MCF 10A (cell line): Measurements from ENCODE around the gene FUOM. TPM values are rescaled to one million over a fixed set of nuclear protein-coding genes. Genes with fewer than 3 reads are reported as not detected.

Source experiments
- BruUV-seq: library from RNA; stranded (reverse); fragments of 400-500 nt; replicated peaks from 2 replicates; lab custom pipeline; 2021; lab: Mats Ljungman, UMichigan
- CTCF ChIA-PET: fragments of 300-600 bp; sonication (Branson Sonifier 250); formaldehyde crosslinking; extraction: SDS; loops from one replicate; lab custom pipeline; 2021; ENCODE audit warnings: antibody characterized with exemption, inconsistent platforms; lab: Yijun Ruan, JAX
- POLR2A ChIA-PET: fragments of 300-600, 350-650 bp; sonication (Branson Sonifier 250); formaldehyde crosslinking; extraction: SDS; loops from one replicate; lab custom pipeline; 2020; ENCODE audit warnings: antibody characterized with exemption, inconsistent platforms; lab: Yijun Ruan, JAX
- DNase-seq: peaks from one replicate; pipeline ENCODE4 v3.0.0-alpha.2; 2018; ENCODE audit not compliant: unreplicated experiment
- H3K27ac Mint-ChIP-seq: one replicate; pipeline ENCODE4 v1.8.0; 2022; ENCODE audit warnings: mild to moderate bottlenecking, low read depth, mixed read lengths; ENCODE audit not compliant: unreplicated experiment
- H3K27me3 Mint-ChIP-seq: one replicate; pipeline ENCODE4 v1.8.0; 2022; ENCODE audit warnings: mixed read lengths; ENCODE audit not compliant: insufficient read depth, unreplicated experiment
- H3K36me3 Mint-ChIP-seq: one replicate; pipeline ENCODE4 v1.8.0; 2022; ENCODE audit warnings: mild to moderate bottlenecking, moderate library complexity, mixed read lengths; ENCODE audit not compliant: insufficient read depth, unreplicated experiment
- H3K4me1 Mint-ChIP-seq: one replicate; pipeline ENCODE4 v1.8.0; 2022; ENCODE audit warnings: mixed read lengths; ENCODE audit not compliant: insufficient read depth, unreplicated experiment
- H3K4me3 Mint-ChIP-seq: one replicate; pipeline ENCODE4 v1.8.0; 2022; ENCODE audit warnings: mild to moderate bottlenecking, moderate library complexity, mixed read lengths; ENCODE audit not compliant: unreplicated experiment
- H3K9me3 Mint-ChIP-seq: one replicate; pipeline ENCODE4 v1.8.0; 2022; ENCODE audit warnings: mixed read lengths; ENCODE audit not compliant: unreplicated experiment
- intact Hi-C: fragments of 100-400 bp; cut with micrococcal nuclease; formaldehyde crosslinking; loops from 2 replicates; pipeline ENCODE4 v1.14.1; 2022
- total RNA-seq: library from RNA; stranded (reverse); gene quantifications from 2 replicates; pipeline ENCODE4 v1.2.3, GENCODE V29; 2022
- TF ChIP-seq, protein P1 (sequence below): fragments of 200-600 bp; IDR thresholded peaks from one replicate; pipeline ENCODE4 v1.8.0; 2022; ENCODE audit warnings: antibody characterized with exemption, mild to moderate bottlenecking; ENCODE audit not compliant: unreplicated experiment

FUOM gene
- total RNA-seq, 1 experiment from 2014 or later: 22.6 TPM

DNA sequence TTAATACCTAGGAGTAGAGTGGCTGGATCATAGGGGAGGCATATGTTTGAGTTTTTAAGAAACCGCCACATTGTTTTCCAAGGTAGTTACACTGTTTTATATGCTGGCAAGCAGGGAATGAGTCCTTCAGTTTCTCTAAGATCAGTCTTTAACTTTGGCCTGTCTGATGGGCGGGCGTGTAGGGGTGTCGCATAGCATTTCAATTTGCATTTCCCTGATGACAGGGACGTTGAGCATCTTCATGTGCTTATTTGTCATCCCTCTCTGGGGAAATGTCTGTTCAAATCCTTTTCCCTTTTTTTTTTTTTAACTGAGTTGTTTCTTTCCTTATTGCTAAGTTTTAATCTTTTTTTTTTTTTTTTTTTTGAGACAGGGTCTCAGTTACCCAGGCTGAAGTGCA, 46.0 kb upstream of the FUOM start:
- no peaks in the 10 kb centered on the region for H3K27me3 Mint-ChIP-seq
- H3K36me3 Mint-ChIP-seq: peaks cover 87% of the 10 kb centered on the region
- no TSS peak for BruUV-seq
- peaks cover 19% of the 10 kb centered on the region for H3K4me1 Mint-ChIP-seq
- POLR2A ChIA-PET: interaction anchor here (2.9 kb wide), 1 partner anchor 10 kb away, joined by 11 read pairs; the partner anchor contains the start of gene MTG1
- TF ChIP-seq, protein P1, sequence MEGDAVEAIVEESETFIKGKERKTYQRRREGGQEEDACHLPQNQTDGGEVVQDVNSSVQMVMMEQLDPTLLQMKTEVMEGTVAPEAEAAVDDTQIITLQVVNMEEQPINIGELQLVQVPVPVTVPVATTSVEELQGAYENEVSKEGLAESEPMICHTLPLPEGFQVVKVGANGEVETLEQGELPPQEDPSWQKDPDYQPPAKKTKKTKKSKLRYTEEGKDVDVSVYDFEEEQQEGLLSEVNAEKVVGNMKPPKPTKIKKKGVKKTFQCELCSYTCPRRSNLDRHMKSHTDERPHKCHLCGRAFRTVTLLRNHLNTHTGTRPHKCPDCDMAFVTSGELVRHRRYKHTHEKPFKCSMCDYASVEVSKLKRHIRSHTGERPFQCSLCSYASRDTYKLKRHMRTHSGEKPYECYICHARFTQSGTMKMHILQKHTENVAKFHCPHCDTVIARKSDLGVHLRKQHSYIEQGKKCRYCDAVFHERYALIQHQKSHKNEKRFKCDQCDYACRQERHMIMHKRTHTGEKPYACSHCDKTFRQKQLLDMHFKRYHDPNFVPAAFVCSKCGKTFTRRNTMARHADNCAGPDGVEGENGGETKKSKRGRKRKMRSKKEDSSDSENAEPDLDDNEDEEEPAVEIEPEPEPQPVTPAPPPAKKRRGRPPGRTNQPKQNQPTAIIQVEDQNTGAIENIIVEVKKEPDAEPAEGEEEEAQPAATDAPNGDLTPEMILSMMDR: no peak
- no peak for DNase-seq
- no peak overlapping the region for H3K27ac Mint-ChIP-seq
- intact Hi-C loops: no loop called here
- H3K9me3 Mint-ChIP-seq: no peaks in the 10 kb centered on the region
- CTCF ChIA-PET: interaction anchor here (1.0 kb wide), 1 partner anchor 74 kb away, joined by 3 read pairs; no protein-coding TSS in a partner anchor
- H3K4me3 Mint-ChIP-seq: no peak overlapping the region

DNA sequence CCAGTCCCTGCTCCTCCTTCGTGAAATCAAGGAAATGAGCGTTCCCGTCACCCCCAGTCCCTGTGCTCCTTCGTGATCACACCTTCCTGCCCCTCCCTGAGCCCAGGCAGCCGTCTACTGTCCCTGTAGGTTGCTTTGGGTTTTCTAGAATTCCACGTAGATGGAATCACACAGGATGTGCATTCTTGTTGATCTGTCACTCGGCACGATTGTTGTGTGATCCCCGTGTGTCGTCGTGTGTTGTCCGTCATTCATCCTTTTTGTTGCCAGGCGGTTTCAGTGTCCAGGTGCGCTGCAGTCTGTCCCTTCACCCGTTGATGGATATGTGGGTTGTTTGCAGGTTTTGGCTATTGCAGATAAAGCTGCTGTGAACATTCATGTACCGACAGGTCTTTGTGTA, 45.5 kb upstream of the FUOM start:
- intact Hi-C loops: no loop called here
- no TSS peak for BruUV-seq
- TF ChIP-seq, protein P1: no peak
- Mint-ChIP-seq H3K27ac (no peak overlapping the region), H3K4me3 (no peak overlapping the region), H3K27me3 (no peaks in the 10 kb centered on the region), H3K9me3 (no peaks in the 10 kb centered on the region), H3K36me3 (peaks cover 84% of the 10 kb centered on the region), H3K4me1 (peaks cover 17% of the 10 kb centered on the region)
- no peak for DNase-seq
- POLR2A ChIA-PET: interaction anchor here (2.9 kb wide), 1 partner anchor 9 kb away, joined by 11 read pairs; the partner anchor contains the start of gene MTG1
- CTCF ChIA-PET: no interaction called here

DNA sequence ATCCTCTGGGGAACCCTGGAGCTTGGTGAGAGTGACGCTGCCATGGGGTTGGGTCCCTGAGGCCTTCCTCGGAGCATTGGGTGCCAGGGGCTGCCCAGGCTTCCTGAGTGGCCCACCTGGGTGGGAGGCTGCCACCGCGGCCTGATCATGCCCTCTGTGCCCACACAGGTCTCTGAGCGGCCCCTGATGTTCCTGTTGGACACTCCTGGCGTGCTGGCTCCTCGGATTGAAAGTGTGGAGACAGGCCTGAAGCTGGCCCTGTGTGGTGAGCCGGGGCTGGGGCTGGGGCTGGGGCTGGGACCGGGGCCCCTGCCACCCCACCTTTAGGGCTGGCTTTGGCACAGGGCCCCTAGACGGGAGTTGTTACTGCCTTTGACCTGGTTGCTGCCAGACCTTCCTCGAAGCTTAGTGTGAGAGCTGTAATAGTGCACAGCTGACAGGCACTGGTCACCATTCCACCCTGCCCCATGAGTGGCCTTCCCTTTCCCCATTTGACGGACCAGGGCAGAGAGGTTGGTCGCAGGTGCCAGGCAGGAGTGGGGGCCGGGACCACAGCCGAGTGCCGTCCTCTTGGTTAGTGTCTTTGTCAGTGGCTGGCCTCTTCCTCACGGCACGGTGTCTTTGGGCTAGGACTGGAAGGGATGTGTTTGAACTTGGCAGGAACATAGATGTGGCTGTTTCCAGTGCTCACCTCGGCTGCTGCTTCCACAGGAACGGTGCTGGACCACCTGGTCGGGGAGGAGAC, 44.3 kb upstream of the FUOM start:
- peaks cover 10% of the 10 kb centered on the region for H3K4me1 Mint-ChIP-seq
- no peak overlapping the region for H3K27ac Mint-ChIP-seq
- no peak for DNase-seq
- H3K9me3 Mint-ChIP-seq: no peaks in the 10 kb centered on the region
- TF ChIP-seq, protein P1: no peak
- no peak overlapping the region for H3K4me3 Mint-ChIP-seq
- POLR2A ChIA-PET: interaction anchor here (0.6 kb wide), 1 partner anchor 10 kb away, joined by 5 read pairs; no protein-coding TSS in a partner anchor
- CTCF ChIA-PET: interaction anchor here (0.6 to 0.7 kb wide), 2 partner anchors 22 to 144 kb away, joined by 3 to 4 read pairs; no protein-coding TSS in a partner anchor
- intact Hi-C loops: no loop called here
- H3K27me3 Mint-ChIP-seq: no peaks in the 10 kb centered on the region
- peaks cover 84% of the 10 kb centered on the region for H3K36me3 Mint-ChIP-seq
- BruUV-seq: no TSS peak

DNA sequence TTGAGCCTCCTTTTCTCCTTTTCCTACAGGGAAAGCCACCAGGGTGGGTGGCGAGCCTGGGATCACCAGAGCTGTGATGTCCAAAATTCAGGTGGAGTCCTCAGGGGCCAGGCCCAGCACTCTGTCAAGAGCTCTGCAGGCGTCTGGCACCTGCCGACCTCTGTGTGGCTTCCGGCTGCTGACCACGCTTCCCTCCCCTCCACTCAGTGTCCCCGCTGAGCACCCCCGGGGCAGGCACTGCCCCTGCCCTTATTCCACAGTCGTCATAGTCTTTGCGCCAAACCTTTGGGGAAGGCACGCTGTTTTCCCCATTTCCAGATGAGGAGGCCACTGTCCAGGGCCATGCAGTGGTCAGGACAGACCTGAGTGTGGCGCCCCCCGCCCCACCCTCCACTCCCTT, 43.7 kb upstream of the FUOM start:
- CTCF ChIA-PET: interaction anchor here (0.6 to 1.2 kb wide), 2 partner anchors 21 to 72 kb away, joined by 3 read pairs; no protein-coding TSS in a partner anchor
- no peak overlapping the region for H3K27ac Mint-ChIP-seq
- no peak for DNase-seq
- no peak overlapping the region for H3K4me3 Mint-ChIP-seq
- no TSS peak for BruUV-seq
- peaks cover 81% of the 10 kb centered on the region for H3K36me3 Mint-ChIP-seq
- peaks cover 10% of the 10 kb centered on the region for H3K4me1 Mint-ChIP-seq
- H3K27me3 Mint-ChIP-seq: no peaks in the 10 kb centered on the region
- TF ChIP-seq, protein P1: no peak
- intact Hi-C loops: no loop called here
- POLR2A ChIA-PET: interaction anchor here (0.6 kb wide), 1 partner anchor 10 kb away, joined by 5 read pairs; no protein-coding TSS in a partner anchor
- no peaks in the 10 kb centered on the region for H3K9me3 Mint-ChIP-seq
